ENCODE data around the gene PPP1CC.
"Not testable (repeated sequence)": the region's sequence is repeated elsewhere in the genome, so short reads cannot be mapped to it uniquely, and the experiment has no call there.

Gene PPP1CC

DNA sequence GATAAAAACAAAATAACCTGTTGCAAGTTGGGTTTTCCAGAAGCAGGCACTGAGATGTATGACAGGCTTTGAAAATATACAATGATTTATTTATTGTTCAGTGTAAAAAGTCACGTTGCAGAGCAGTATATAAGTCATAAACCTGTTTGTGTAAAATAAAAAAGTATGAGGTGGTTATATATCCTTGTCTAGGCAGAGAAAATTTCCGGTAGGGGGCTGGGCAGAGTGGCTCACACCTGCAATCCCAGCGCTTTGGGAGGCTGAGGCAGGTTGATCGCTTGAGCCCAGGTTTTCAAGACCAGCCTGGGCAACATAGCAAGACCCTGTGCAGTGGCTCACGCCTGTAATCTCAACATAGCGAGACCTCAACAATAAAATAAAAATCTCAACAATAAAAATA, 16.2 kb upstream of the PPP1CC start:
- intact Hi-C loops (cut with DNase I) = no loop called here
- peak in 1 of 10 donors; percentile 56 for DNase-seq

DNA sequence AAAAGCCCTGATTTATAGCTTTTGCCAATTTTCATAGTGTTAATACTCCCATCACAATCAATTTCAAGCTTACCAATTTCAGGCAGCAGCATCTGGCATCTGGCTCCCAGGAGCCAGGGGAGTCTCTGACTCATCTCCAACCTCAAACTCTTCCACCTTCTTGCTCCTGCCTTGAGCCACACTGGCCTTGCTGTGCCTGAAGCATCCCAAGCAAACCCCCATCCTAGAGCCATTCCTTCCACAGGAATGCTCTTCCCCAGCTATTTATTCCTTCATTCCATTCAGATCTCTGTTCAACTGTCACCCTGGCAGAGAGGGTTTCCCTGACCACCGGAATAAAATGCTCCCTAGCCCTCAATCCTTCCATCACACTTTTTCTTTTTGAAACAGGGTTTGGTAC, 13.9 kb upstream of the PPP1CC start:
- intact Hi-C loops (cut with DNase I) = no loop called here
- DNase-seq = peak in 1 of 10 donors; percentile 4

DNA sequence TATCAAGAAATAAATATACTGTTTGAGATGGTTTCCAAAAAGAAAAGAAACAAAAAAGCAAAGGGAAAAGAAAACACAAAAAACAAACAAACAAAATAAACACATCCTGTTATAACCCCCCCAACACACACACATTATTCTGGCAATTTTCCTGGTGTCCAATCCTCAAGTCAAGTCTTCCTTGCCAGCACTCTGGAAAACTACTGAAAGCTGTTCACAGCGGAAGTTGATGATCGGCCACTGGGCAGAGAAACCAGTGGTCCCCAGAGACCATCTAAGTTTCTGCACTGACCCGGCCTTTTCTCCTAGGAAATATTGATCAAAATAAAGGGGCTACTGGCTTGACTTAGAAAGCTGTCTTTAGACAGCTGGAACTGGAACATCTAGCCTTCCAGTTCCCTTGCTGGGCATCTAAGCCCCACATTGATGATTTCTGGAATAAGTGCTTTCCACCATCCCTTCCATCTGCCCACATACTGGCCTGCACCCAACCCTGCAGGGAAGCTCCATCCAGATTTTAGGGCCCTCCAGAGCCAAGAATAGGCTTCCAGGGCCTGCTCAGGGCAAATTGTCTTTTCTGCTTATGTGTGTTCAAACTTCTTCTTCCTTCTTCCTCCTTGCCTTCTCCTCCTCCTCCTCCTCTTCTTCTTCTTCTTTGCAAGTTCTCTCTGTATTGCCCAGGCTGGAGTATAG, 11.6 kb upstream of the PPP1CC start:
- intact Hi-C loops (cut with DNase I) = no loop called here
- DNase-seq = peak in 1 of 10 donors; percentile 44

DNA sequence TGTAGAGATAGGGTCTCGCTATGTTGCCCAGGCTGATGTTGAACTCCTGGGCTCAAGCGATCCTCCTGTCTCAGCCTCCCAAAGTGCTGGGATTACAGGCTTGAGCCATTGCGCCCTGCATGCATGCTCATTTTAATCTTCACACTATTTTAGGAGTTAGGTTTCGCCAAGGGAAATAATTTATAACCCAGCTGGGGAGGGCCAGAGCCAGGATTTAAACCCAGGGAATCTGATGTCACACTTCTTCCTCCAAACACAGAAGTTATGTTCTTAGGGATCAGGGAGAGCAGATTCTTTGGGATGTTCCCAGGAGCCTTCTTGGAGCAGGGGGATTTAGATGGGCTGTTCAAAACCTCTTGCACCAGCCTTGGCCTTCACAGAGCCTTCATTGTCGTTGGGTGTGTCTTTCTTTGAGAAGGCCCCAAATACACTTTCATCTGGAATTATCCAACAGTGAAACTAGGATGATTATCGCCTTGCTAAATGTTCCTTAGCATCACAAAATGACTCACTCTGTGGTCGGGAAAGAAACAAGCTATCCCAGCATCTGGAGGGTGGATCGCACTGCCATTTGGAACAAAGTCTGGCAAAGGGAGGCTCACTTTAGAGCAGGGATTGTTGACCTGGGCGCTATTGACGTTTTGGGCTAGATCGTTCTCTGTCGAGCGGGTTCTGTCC, 8.2 kb upstream of the PPP1CC start:
- DNase-seq = no peak
- intact Hi-C loops (cut with DNase I) = no loop called here

DNA sequence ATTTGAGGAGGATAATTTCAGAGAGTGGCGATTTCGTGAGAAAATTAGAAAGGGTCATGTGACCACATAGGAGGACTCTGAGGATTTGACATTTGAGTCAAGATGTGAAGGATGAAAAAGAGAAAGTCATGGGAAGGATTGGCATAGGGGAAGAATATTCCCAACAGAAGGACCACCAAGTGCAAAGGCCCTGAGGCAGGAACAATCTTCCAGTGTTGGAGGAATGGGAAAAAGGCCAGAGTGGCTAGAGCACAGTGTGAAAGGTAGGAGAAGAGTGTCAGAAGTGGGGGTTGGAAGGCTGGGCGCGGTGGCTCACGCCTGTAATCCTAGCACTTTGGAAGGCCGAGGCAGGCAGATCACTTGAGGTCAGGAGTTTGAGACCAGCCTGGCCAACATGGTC, 3.9 kb upstream of the PPP1CC start:
- DNase-seq = no peak
- intact Hi-C loops (cut with DNase I) = loop anchor here (10.0 kb wide), 1 partner anchor 78 kb away; no protein-coding TSS in a partner anchor

DNA sequence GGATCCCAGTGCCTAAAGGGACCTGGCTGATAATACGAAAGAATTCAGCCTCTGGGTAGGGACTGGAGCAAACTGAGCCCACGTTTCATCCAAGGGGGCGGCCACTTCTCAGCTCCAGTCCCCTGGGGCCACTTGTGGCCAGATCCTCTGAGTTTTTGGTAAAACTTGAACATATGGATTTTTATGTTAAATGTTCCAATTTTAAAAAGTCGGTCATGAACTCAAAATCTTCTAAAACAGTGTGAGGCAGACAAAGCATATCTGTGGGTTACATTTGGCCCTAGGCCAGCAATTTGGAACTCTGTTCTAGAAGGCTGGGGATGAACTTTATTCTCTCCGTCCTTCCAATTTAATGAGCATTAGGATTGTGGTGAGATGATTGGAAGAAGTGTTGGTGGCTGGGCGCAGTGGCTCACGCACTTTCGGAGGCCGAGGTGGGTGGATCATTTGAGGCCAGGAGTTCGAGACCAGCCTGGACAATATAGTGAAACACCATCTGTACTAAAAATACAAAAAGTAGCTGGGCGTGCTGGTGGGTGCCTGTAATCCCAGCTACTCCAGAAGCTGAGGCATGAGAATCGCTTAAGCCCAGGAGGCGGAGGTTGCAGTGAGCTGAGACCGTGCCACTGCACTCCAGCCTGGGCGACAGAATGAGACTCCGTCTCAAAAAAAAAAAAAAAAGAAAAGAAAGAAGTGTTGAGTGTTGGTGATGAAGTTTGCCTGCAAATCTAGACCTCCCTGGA, 3.0 kb upstream of the PPP1CC start:
- intact Hi-C loops (cut with DNase I) = loop anchor here (10.0 kb wide), 1 partner anchor 79 kb away; no protein-coding TSS in a partner anchor
- peak in 1 of 10 donors; percentile 48 for DNase-seq

DNA sequence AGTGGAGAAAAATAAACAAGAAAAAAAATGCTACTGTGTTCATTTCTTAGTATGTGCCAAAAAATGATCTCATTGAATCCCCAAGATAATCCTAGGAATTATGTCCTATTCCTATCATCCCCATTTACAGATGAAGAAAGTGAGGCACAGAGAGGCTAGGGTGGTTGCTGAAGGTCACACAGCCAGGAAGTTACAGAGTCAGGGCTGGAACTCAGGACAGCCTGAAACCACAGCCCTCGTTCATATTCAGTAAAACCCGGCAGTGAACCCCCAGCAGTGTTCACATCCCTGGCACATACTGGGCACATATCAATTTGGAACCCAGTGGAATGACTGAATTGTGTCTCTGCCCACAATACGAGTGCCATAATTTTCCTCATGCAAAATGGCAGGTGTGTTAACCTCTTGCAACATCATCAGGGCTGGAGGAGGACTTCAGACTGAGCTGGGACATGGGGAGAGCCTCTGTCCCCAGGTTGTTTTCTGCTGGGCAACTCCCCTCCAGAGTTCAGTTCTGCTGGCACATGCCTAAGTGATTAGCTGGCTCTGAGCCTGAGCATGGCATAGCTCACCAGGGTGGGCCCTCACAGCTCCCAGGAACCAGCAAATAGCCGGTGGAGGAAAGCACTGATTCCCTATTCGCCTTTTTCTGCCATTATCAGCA, 2.0 kb upstream of the PPP1CC start:
- intact Hi-C loops (cut with DNase I) = loop anchor here (10.0 kb wide), 1 partner anchor 80 kb away; no protein-coding TSS in a partner anchor
- DNase-seq = peak in 1 of 10 donors; percentile 61

DNA sequence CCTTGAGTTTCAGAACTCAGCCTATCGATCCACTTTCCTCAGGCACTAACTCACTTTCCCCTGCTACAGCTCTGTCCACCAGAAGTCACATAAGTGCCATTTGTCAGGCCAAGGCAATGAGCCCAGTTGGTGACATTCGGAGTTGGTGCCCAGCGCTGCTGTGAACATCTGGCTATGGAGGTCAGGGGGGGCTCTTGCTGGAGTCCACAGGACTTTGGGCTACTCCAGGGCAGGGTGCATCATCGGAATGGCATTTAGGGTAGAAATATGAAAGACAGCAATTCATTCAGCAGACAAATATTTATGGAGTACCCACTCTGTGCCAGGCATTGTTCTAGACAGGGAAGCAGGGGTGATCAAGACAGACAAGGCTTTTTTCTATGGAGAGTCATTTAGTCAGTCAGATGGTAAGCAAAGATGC, 1.5 kb upstream of the PPP1CC start:
- DNase-seq = peak; percentile 51 to 95 (median 67)
- intact Hi-C loops (cut with DNase I) = loop anchor here (10.0 kb wide), 1 partner anchor 81 kb away; no protein-coding TSS in a partner anchor

DNA sequence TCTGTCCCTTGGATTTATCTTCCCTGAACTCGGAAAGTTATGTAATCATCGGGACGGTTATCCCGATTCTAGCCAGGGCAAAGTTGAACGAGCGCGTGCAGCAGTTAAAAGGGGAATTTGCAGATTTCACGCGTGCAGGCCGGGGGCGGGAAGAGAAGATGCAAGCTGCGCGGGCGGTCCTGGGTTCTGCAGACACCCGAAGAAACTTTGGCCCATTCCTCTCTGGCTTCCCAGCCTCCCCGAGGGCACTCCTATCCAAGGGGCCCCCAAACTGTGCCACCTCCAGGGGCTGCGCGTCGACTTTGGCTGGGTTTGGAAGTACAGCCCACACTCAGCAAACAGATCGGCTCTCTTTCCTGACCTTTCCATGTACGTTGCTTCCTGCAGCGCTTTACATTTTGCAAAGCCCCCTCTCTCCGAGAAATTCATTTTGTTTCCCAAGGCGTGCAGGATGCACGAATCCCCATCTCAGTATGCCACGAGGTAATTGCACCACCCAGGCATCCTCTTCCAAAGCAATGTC, 941 bp upstream of the PPP1CC start:
- peak in 7 of 10 donors; percentile 14 to 86 (median 44) for DNase-seq
- intact Hi-C loops (cut with DNase I) = loop anchor here (10.0 kb wide), 1 partner anchor 81 kb away; no protein-coding TSS in a partner anchor

DNA sequence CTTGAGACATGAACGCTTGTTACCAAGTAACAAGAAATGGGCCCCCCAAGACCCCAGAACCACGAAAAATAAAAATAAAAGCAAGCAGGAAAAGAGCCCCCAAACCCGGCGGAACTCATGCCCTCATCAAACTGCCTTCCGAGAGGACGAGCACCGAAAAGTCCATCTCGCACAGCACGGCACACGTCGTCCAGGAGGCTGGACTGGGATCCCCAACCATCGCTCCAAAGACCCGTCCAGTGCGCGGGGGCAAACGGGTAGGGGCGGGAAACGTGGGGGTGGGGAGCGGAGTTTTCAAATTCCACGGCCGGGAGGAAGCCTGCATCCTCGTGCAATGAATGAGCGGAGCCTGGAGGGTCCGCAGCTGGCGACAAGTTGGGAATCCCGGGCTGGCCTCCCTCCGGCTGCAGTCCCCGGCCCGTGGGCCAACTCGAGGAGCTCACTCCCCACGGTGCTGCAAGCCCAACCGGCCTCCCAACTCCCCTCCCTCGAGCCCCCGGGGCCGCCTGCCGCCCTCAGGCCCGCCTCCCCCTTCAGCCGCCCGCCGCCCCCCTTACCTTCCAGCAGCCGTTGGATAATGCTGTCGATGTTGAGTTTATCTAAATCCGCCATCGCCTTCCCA, 484 bp downstream of the PPP1CC start:
- intact Hi-C loops (cut with DNase I) = loop anchor here (10.0 kb wide), 1 partner anchor 83 kb away; no protein-coding TSS in a partner anchor
- peak in 6 of 10 donors; percentile 21 to 87 (median 28) for DNase-seq

DNA sequence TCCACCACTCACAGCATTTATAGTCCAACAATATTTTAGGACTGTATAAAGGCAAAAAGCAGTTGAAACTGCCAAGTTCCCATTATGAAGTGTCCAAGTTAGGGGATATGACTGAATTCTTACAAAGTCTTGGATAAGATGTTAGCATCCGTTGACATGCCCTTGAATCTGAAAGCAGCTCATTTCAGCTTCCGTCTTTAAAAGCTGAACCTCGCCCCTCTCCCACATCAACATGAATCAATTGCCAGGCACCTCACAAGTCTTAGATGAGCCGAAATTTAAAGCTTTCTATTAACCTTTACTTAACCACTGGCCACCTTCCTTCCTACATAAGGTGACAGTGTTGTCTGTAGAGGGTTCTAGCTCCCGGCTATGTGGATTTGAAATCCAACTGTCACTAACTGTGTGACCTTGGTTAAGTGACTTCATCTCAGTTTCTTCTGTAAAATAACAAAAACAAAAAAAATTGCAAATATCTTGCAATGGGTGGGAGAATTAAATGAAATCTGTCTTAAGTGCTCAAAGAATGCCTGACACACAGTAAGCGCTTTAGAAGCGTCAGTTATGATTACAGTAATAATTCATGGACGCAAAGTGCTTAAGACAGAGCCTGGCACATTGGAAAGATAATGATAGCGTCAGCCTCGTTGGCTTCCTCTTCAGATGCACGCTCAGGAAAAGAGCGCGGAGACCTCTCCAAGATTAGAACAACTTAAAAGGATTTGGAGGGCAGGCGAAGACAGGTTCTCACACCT, 1.2 kb downstream of the PPP1CC start:
- DNase-seq = peak in 1 of 10 donors; percentile 27
- intact Hi-C loops (cut with DNase I) = loop anchor here (10.0 kb wide), 1 partner anchor 83 kb away; no protein-coding TSS in a partner anchor

DNA sequence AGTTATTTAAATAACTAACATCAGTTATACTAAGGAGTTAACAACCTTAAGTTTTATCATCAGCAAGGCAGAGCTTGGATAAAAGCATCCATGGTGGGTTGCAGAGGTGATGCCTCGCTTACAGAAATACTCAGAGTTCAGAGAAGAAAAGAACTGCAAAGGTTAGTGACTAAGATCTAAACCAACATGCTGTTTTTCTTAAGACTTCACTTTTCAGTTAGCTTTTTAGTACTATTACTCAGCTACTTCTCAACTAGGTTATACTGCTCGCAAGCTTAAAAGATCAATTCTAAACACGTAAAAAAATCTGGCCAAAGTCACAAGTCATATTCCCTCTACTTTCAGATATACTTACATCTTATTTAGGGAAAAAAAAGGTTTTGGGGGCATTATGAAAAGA, 2.8 kb downstream of the PPP1CC start:
- intact Hi-C loops (cut with DNase I) = loop anchor here (10.0 kb wide), 1 partner anchor 85 kb away; no protein-coding TSS in a partner anchor
- DNase-seq = no peak

DNA sequence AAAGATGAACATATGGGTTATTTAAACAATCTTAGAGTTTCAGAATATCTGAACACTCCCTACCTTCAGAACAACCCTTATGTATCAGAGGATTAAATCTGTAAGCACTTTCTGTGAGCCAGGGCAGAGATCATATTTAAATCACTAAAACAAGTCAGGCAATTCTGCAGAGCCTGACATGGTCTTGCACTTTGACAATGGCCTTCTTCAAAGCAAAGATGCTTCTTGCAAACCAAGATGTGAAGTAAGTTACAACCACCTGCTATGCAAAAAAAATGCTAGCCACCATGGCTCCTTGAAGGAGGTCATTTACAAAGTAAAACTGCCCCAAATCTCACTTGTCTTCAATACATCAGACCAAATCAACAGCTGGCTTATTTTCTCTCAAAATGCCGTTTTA, 3.2 kb downstream of the PPP1CC start:
- no peak for DNase-seq
- intact Hi-C loops (cut with DNase I) = no loop called here

DNA sequence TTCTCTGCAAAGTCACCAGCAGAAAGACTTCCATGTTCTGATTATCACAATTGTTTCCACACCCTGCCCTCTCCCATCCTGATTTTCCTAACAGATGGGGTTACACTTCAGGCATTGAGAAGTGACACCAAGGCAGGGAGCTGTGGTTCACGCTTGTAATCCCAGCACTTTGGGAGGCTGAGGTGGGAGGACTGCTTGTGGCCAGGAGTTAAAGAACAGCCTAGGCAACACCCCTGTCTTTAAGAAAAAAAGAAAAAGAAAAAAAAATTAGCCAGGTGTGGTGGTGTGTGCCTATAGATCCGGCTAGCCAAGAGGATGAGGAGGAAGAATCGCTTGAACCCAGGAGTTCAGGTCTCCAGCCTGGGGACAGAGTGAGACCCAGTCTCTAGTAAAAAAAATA, 5.2 kb downstream of the PPP1CC start:
- intact Hi-C loops (cut with DNase I) = no loop called here
- DNase-seq = no peak

DNA sequence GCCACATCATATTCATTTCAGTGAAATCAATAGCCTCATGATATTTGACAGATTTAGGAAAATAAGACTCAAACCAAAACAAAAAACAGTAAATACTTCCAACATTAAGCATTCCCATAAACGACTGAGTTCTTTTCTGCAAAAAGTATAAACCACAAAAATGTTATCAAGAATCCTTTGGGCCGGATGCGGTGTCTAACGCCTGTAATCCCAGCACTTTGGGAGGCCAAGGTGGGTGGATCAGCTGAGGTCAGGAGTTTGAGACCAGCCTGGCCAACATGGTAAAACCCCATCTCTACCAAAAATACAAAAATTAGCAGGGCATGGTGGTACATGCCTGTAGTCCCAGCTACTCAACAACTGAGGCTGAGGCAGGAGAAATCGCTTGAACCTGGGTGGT, 5.7 kb downstream of the PPP1CC start:
- intact Hi-C loops (cut with DNase I); DNase-seq: not testable (repeated sequence)

DNA sequence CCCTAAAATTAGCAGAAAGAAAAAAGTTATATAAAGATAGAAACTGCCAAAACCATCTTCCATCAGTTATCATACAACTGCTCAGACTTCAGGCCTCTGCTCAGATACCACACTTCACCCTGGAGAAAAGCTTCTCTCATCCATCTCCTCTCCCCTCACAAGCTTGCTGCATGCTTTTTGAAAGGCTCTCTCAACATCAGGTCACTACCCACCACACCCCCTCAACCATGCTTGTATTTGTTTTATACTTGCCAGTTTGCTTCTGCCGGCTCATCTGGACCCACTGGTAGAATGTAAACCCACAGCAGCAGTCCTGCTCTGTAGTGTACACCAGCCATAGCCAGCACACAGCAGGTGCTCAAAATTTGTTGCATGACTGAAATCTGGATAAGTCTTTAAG, 8.8 kb downstream of the PPP1CC start:
- intact Hi-C loops (cut with DNase I) = no loop called here
- DNase-seq = no peak

DNA sequence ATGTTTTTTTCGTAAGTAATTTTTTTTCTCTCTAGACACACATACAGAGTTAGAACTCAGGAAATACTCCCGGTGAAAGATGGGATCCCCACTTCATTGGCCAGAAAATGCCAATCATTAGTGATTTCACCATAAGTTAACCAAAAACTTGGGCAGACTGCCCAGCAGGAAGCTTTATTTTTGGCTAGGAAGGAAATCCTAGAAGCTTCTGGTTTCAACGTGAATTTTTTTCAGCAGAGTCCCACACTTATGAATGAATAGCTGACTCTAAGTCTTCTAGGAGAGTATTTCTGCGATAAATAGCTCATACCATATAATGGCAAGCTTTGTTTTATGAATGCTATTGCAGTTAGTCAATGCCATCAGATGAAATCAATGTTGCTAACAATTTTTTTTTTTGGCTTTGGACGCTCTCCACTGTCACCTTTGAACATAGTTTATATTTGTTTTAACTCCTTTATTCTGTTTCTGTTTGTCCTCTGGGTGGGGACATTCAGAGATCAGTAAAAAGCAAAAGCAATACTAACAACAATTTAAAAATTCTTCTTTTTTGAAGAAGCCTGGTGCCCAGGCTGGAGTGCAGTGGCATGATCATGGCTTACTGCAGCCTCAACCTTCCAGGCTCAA, 9.5 kb downstream of the PPP1CC start:
- no peak for DNase-seq
- intact Hi-C loops (cut with DNase I) = no loop called here

DNA sequence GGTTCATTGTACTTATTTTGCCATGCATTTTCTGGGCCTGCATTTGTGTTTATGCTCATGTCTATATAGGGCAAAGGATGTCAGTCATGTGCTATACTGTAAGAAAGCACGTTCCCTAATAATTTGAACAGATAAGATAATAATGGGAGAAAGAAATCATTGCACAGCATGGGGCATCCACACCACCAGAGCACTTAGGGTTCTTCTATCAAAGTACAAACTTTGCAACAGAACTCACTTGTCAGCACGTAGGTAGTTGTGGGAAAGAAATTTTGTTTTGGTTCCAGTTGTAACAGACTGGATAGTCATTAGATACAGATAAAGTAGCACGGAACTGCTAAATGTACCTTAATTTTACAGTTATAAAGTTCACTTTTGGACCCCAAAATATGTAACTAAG, 10.1 kb downstream of the PPP1CC start:
- intact Hi-C loops (cut with DNase I) = no loop called here
- no peak for DNase-seq

Data from posterior cingulate gyrus (tissue), 11 donors.